ENCODE data around the gene IFI27.

DNA sequence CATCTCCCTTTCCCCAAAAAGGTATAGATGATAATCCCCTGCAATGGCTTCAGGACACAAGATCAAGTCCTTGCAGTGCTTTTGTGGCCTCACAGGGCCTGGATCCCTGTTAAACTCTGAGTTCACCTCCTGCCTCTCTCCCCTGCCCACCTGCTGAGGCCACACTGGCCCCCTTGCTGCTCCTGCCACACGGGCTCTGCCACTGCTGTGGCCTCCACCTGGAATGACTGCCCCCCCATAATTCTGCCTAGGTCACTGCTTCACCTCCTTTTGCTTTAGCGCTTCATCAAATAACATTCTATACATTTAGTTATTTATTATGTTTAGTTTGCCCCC, 653 bp upstream of the IFI27 start:
- TF ChIP-seq, protein P1, sequence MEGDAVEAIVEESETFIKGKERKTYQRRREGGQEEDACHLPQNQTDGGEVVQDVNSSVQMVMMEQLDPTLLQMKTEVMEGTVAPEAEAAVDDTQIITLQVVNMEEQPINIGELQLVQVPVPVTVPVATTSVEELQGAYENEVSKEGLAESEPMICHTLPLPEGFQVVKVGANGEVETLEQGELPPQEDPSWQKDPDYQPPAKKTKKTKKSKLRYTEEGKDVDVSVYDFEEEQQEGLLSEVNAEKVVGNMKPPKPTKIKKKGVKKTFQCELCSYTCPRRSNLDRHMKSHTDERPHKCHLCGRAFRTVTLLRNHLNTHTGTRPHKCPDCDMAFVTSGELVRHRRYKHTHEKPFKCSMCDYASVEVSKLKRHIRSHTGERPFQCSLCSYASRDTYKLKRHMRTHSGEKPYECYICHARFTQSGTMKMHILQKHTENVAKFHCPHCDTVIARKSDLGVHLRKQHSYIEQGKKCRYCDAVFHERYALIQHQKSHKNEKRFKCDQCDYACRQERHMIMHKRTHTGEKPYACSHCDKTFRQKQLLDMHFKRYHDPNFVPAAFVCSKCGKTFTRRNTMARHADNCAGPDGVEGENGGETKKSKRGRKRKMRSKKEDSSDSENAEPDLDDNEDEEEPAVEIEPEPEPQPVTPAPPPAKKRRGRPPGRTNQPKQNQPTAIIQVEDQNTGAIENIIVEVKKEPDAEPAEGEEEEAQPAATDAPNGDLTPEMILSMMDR (conservative IDR thresholded peaks at IDR 0.05; ENCODE audit: low read length) = no peak
- no peak for TF ChIP-seq EZH2phosphoT487 (IDR thresholded peaks at IDR 0.05; ENCODE audit: borderline replicate concordance, low read depth, low read length)
